ENCODE results near the gene MAP7. TPM values are rescaled to one million over a fixed set of nuclear protein-coding genes. Genes with fewer than 3 reads are reported as not detected.

The MAP7 gene
- total RNA-seq, 2 experiments from 2014 or later = 0.45 to 0.49 TPM

GRCh38 chr6:136566007-136566487 lies 15.8 kb upstream of the MAP7 start:
- CTCF ChIA-PET = interaction anchor here (0.9 to 1.1 kb wide), 2 partner anchors 13 to 15 kb away, joined by 3 to 6 read pairs; partner anchors contain the start of gene MAP7
- H3K36me3 Mint-ChIP-seq (ENCODE audit: low read depth) = peaks cover 66% of the 10 kb centered on the region
- intact Hi-C loops (cut with DNase I, micrococcal nuclease) = no loop called here
- H3K4me1 Mint-ChIP-seq (ENCODE audit: low read depth) = peaks cover 15% of the 10 kb centered on the region
- ATAC-seq (ENCODE audit: poor library complexity) (no peak), DNase-seq (no peak)
- no peaks in the 10 kb centered on the region for H3K4me1 ChIP-seq (ENCODE audit: insufficient read depth, low read length)
- H3K4me3 ChIP-seq (ENCODE audit: low read length) = no peak overlapping the region
- no peaks in the 10 kb centered on the region for H3K27me3 Mint-ChIP-seq
- POLR2A ChIA-PET = no interaction called here
- no peak overlapping the region for H3K4me3 Mint-ChIP-seq
- no peak overlapping the region for H3K27ac ChIP-seq (ENCODE audit: low read depth in 1 of 2, low read length in 2 of 2)
- TF ChIP-seq CTCF (IDR thresholded peaks at IDR 0.05) = no peak
- peaks cover 0 to 2% of the 10 kb centered on the region in 2 experiments for H3K9me3 ChIP-seq (ENCODE audit: control insufficient read depth in 1 of 2, insufficient read depth in 1 of 2, low read length in 2 of 2)
- no peaks in the 10 kb centered on the region for H3K9me3 Mint-ChIP-seq
- H3K27me3 ChIP-seq (ENCODE audit: control insufficient read depth in 1 of 2, insufficient read depth in 2 of 2, low read length in 2 of 2) = no peaks in the 10 kb centered on the region
- peaks cover 53% of the 10 kb centered on the region for H3K36me3 ChIP-seq (ENCODE audit: insufficient read depth, low read length)
- H3K27ac Mint-ChIP-seq = no peak overlapping the region

GRCh38 chr6:136564180-136564579 lies 14.0 kb upstream of the MAP7 start:
- ATAC-seq (ENCODE audit: poor library complexity) = no peak

GRCh38 chr6:136563386-136564152 lies 13.3 kb upstream of the MAP7 start:
- no peak overlapping the region for H3K4me3 Mint-ChIP-seq

More at GRCh38 chr6:136564180-136564579, 14.0 kb upstream of the MAP7 start:
- H3K27me3 ChIP-seq (ENCODE audit: control insufficient read depth in 1 of 2, insufficient read depth in 2 of 2, low read length in 2 of 2) = no peaks in the 10 kb centered on the region
- H3K9me3 ChIP-seq (ENCODE audit: control insufficient read depth in 1 of 2, insufficient read depth in 1 of 2, low read length in 2 of 2) = no peaks in the 10 kb centered on the region
- H3K27ac ChIP-seq (ENCODE audit: low read depth in 1 of 2, low read length in 2 of 2) = no peak overlapping the region
- intact Hi-C loops (cut with DNase I, micrococcal nuclease) = no loop called here
- Mint-ChIP-seq H3K9me3 (no peaks in the 10 kb centered on the region), H3K27ac (no peak overlapping the region), H3K4me3 (no peak overlapping the region), H3K27me3 (no peaks in the 10 kb centered on the region), H3K4me1 (ENCODE audit: low read depth) (peaks cover 15% of the 10 kb centered on the region), H3K36me3 (ENCODE audit: low read depth) (peaks cover 56% of the 10 kb centered on the region)
- CTCF ChIA-PET = no interaction called here
- H3K36me3 ChIP-seq (ENCODE audit: insufficient read depth, low read length) = peaks cover 67% of the 10 kb centered on the region
- POLR2A ChIA-PET = no interaction called here
- DNase-seq = no peak
- H3K4me1 ChIP-seq (ENCODE audit: insufficient read depth, low read length) = no peaks in the 10 kb centered on the region
- TF ChIP-seq CTCF (IDR thresholded peaks at IDR 0.05) = no peak
- H3K4me3 ChIP-seq (ENCODE audit: low read length) = no peak overlapping the region

More at GRCh38 chr6:136563386-136564152, 13.3 kb upstream of the MAP7 start:
- no peak overlapping the region for H3K27ac Mint-ChIP-seq
- Histone ChIP-seq H3K27ac (ENCODE audit: low read depth in 1 of 2, low read length in 2 of 2) (no peak overlapping the region), H3K9me3 (ENCODE audit: control insufficient read depth in 1 of 2, insufficient read depth in 1 of 2, low read length in 2 of 2) (no peaks in the 10 kb centered on the region), H3K36me3 (ENCODE audit: insufficient read depth, low read length) (peaks cover 71% of the 10 kb centered on the region), H3K4me1 (ENCODE audit: insufficient read depth, low read length) (no peaks in the 10 kb centered on the region), H3K4me3 (ENCODE audit: low read length) (no peak overlapping the region), H3K27me3 (ENCODE audit: control insufficient read depth in 1 of 2, insufficient read depth in 2 of 2, low read length in 2 of 2) (no peaks in the 10 kb centered on the region)
- H3K9me3 Mint-ChIP-seq = no peaks in the 10 kb centered on the region
- H3K4me1 Mint-ChIP-seq (ENCODE audit: low read depth) = peaks cover 15% of the 10 kb centered on the region
- ChIA-PET CTCF (interaction anchor here (1.5 kb wide), 1 partner anchor 13 kb away, joined by 3 read pairs; the partner anchor contains the start of gene MAP7), POLR2A (no interaction called here)
- intact Hi-C loops (cut with DNase I, micrococcal nuclease) = no loop called here
- peak in 1 of 14 experiments; percentile 26 for DNase-seq
- no peak for ATAC-seq (ENCODE audit: poor library complexity)
- no peak for TF ChIP-seq CTCF (IDR thresholded peaks at IDR 0.05)
- H3K27me3 Mint-ChIP-seq = no peaks in the 10 kb centered on the region
- peaks cover 60% of the 10 kb centered on the region for H3K36me3 Mint-ChIP-seq (ENCODE audit: low read depth)

All from CD4-positive, alpha-beta T cell (primary cell).